HEK293 (cell line): ENCODE measurements around the gene MIA2.

ENCODE experiments used
- CTCF ChIA-PET: fragments of 350-600 bp; formaldehyde crosslinking; extraction: SDS; loops from one replicate; lab custom pipeline; 2021; ENCODE audit warnings: antibody characterized with exemption; lab: Yijun Ruan, JAX
- POLR2A ChIA-PET: fragments of 300-600 bp; formaldehyde crosslinking; extraction: SDS; loops from one replicate; lab custom pipeline; 2020; ENCODE audit warnings: antibody characterized with exemption, inconsistent platforms; lab: Yijun Ruan, JAX
- H3K27ac ChIP-seq: fragments of 200-500 bp; sonication (Bioruptor generic); 2 replicates; pipeline ENCODE4 v1.5.1; 2014; ENCODE audit warnings: low read depth, low read length, control low read depth, inconsistent platforms; ENCODE audit errors: extremely low read depth
- H3K36me3 ChIP-seq, 2 experiments: fragments of 200-500 bp in 1 of 2; sonication (Bioruptor generic) in 1 of 2; 1 replicate in 1 of 2; 2 replicates in 1 of 2; pipeline ENCODE4 v1.5.1; 2014 to 2017; ENCODE audit warnings: inconsistent platforms in 2 of 2, low read length in 2 of 2; ENCODE audit not compliant: control insufficient read depth in 2 of 2, insufficient read depth in 1 of 2
- H3K4me1 ChIP-seq: fragments of 200-500 bp; sonication (Bioruptor generic); 2 replicates; pipeline ENCODE4 v1.5.1; 2014; ENCODE audit warnings: mild to moderate bottlenecking, low read length, inconsistent platforms; ENCODE audit not compliant: control insufficient read depth, insufficient read depth
- H3K4me3 ChIP-seq: 2 replicates; pipeline ENCODE4 v1.5.1; 2011; ENCODE audit warnings: low read depth, mild to moderate bottlenecking, control low read depth, low read length, moderate library complexity
- H3K9me3 ChIP-seq: fragments of 200-500 bp; sonication (Bioruptor generic); 2 replicates; pipeline ENCODE4 v1.5.1; 2014; ENCODE audit warnings: low read depth, low read length, inconsistent platforms; ENCODE audit not compliant: control insufficient read depth, insufficient read depth
- BCL11B ChIP-seq: fragments of 450-650 bp; formaldehyde crosslinking; IDR thresholded peaks from 2 replicates; pipeline ENCODE4 v1.5.1; 2016; ENCODE audit warnings: low read depth, missing biosample characterization, missing genetic modification characterization
- KLF1 ChIP-seq: fragments of 450-650 bp; formaldehyde crosslinking; IDR thresholded peaks from 2 replicates; pipeline ENCODE4 v1.5.1; 2016; ENCODE audit warnings: missing biosample characterization, missing genetic modification characterization
- KLF16 ChIP-seq: fragments of 450-650 bp; formaldehyde crosslinking; IDR thresholded peaks from 2 replicates; pipeline ENCODE4 v1.5.1; 2017; ENCODE audit warnings: missing biosample characterization, missing genetic modification characterization
- KLF7 ChIP-seq: fragments of 450-650 bp; formaldehyde crosslinking; IDR thresholded peaks from 2 replicates; pipeline ENCODE4 v1.5.1; 2016; ENCODE audit warnings: missing biosample characterization, missing genetic modification characterization, borderline replicate concordance
- KLF9 ChIP-seq: fragments of 450-650 bp; formaldehyde crosslinking; IDR thresholded peaks from 2 replicates; pipeline ENCODE4 v1.5.1; 2016; ENCODE audit warnings: missing biosample characterization, missing genetic modification characterization, low read depth
- OVOL3 ChIP-seq: fragments of 450-650 bp; formaldehyde crosslinking; IDR thresholded peaks from 2 replicates; pipeline ENCODE4 v1.5.1; 2016; ENCODE audit warnings: missing biosample characterization, missing genetic modification characterization
- PRDM10 ChIP-seq: fragments of 450-650 bp; formaldehyde crosslinking; IDR thresholded peaks from 2 replicates; pipeline ENCODE4 v1.5.1; 2016; ENCODE audit warnings: missing biosample characterization, missing genetic modification characterization
- SP7 ChIP-seq: fragments of 450-650 bp; formaldehyde crosslinking; IDR thresholded peaks from 2 replicates; pipeline ENCODE4 v1.5.1; 2016; ENCODE audit warnings: missing biosample characterization, missing genetic modification characterization
- WT1 ChIP-seq: fragments of 450-650 bp; formaldehyde crosslinking; IDR thresholded peaks from 2 replicates; pipeline ENCODE4 v1.5.1; 2016; ENCODE audit warnings: missing biosample characterization, missing genetic modification characterization
- ZBTB21 ChIP-seq: fragments of 450-650 bp; formaldehyde crosslinking; IDR thresholded peaks from 2 replicates; pipeline ENCODE4 v1.5.1; 2017; ENCODE audit warnings: missing biosample characterization, missing genetic modification characterization
- ZBTB26 ChIP-seq: fragments of 450-650 bp; formaldehyde crosslinking; optimal IDR thresholded peaks from 2 replicates; pipeline ENCODE3; 2016; ENCODE audit warnings: missing biosample characterization, mild to moderate bottlenecking, missing genetic modification characterization
- ZFHX2 ChIP-seq: fragments of 450-650 bp; formaldehyde crosslinking; conservative IDR thresholded peaks from 2 replicates; pipeline ENCODE4 v1.5.1; 2016; ENCODE audit warnings: missing biosample characterization, missing genetic modification characterization
- ZNF169 ChIP-seq: fragments of 450-650 bp; formaldehyde crosslinking; IDR thresholded peaks from 2 replicates; pipeline ENCODE4 v1.5.1; 2016; ENCODE audit warnings: missing biosample characterization, missing genetic modification characterization
- ZNF366 ChIP-seq: fragments of 450-650 bp; formaldehyde crosslinking; conservative IDR thresholded peaks from 2 replicates; pipeline ENCODE4 v1.5.1; 2016; ENCODE audit warnings: missing biosample characterization, missing genetic modification characterization
- ZNF391 ChIP-seq: fragments of 450-650 bp; formaldehyde crosslinking; IDR thresholded peaks from 2 replicates; pipeline ENCODE4 v1.5.1; 2016; ENCODE audit warnings: low read depth, missing biosample characterization, missing genetic modification characterization, borderline replicate concordance
- ZNF660 ChIP-seq: fragments of 450-650 bp; IDR thresholded peaks from 2 replicates; pipeline ENCODE4 v1.5.1; 2018; ENCODE audit warnings: missing biosample characterization, mild to moderate bottlenecking, missing genetic modification characterization
- ZNF76 ChIP-seq: fragments of 450-650 bp; formaldehyde crosslinking; IDR thresholded peaks from 2 replicates; pipeline ENCODE4; 2016; ENCODE audit warnings: low read depth, missing biosample characterization, missing genetic modification characterization, borderline replicate concordance
- TF ChIP-seq, protein P1 (sequence below): fragments of 450-650 bp; formaldehyde crosslinking; IDR thresholded peaks from 2 replicates; pipeline ENCODE4 v1.5.1; 2016; ENCODE audit warnings: missing biosample characterization, missing genetic modification characterization
- TF ChIP-seq, protein P2 (sequence below): fragments of 450-650 bp; formaldehyde crosslinking; IDR thresholded peaks from 2 replicates; pipeline ENCODE4 v1.5.1; 2016; ENCODE audit warnings: missing biosample characterization, missing genetic modification characterization
- TF ChIP-seq, protein P3 (sequence below): fragments of 450-650 bp; formaldehyde crosslinking; IDR thresholded peaks from 2 replicates; pipeline ENCODE4 v1.5.1; 2016; ENCODE audit warnings: missing biosample characterization, missing genetic modification characterization
- TF ChIP-seq, protein P4 (sequence below): fragments of 450-650 bp; formaldehyde crosslinking; IDR thresholded peaks from 2 replicates; pipeline ENCODE4 v1.5.1; 2016; ENCODE audit warnings: missing biosample characterization, missing genetic modification characterization

MIA2 gene

DNA sequence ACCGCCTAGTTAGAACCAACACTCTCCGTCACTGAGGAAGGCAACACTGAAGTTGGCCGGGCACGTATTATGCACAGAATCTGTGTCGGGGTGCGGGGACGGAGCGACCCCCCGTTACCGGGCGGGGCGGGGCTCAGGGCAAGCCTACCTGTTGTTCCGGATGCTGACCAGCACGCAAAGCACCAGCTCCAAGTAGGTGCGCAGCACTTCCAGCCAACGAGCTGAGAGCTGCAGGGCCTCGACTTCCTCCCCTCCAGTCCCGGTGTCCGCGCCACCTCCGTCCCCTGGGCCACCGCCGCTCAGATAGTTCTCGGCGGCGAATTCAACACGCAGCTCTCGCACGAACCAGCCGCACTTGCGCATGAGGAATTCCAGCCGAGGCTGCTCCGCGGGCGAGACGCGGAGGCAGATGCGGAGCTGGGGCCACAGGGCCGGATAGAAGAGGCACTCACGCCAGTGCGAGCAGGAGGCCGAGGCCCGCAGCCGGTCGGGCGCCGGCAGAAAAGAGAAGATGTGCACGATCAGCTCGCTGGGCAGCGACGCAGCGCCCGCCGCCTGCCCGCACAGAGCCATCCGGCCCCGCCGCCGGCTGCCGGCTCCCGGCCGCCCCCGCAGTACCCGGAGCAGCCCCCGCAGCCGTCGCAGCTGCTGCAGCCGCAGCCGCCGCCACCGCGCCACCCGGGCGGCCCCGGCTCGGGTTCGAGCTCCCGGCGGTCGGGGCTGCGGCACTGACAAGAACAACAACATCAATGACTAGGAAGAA, 197.9 kb downstream of the MIA2 start (continued):
- TF ChIP-seq, protein P1, sequence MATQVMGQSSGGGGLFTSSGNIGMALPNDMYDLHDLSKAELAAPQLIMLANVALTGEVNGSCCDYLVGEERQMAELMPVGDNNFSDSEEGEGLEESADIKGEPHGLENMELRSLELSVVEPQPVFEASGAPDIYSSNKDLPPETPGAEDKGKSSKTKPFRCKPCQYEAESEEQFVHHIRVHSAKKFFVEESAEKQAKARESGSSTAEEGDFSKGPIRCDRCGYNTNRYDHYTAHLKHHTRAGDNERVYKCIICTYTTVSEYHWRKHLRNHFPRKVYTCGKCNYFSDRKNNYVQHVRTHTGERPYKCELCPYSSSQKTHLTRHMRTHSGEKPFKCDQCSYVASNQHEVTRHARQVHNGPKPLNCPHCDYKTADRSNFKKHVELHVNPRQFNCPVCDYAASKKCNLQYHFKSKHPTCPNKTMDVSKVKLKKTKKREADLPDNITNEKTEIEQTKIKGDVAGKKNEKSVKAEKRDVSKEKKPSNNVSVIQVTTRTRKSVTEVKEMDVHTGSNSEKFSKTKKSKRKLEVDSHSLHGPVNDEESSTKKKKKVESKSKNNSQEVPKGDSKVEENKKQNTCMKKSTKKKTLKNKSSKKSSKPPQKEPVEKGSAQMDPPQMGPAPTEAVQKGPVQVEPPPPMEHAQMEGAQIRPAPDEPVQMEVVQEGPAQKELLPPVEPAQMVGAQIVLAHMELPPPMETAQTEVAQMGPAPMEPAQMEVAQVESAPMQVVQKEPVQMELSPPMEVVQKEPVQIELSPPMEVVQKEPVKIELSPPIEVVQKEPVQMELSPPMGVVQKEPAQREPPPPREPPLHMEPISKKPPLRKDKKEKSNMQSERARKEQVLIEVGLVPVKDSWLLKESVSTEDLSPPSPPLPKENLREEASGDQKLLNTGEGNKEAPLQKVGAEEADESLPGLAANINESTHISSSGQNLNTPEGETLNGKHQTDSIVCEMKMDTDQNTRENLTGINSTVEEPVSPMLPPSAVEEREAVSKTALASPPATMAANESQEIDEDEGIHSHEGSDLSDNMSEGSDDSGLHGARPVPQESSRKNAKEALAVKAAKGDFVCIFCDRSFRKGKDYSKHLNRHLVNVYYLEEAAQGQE (tag by site-specific recombination), result peak; percentile 63; the same call in 1 of the 2 replicates
- TF ChIP-seq, all 188 proteins: peak for 12

GRCh38 chr14:39432179-39432618, 198.5 kb downstream of the MIA2 start, which contains the start of gene FBXO33:
Gene FBXO33, minus strand, starts transcription at chr14:39432433. Its CDS starts 271 bp downstream, at chr14:39432162.
- Histone ChIP-seq H3K36me3 (no peaks in the 10 kb centered on the region), H3K27ac (peak within 1 kb of the TSS; percentile 100), H3K4me3 (peak within 1 kb of the TSS; percentile 87), H3K4me1 (peaks cover 4% of the 10 kb centered on the region; the same call in 1 of the 2 replicates), H3K9me3 (no peaks in the 10 kb centered on the region)
- CTCF ChIA-PET, result no interaction called here
- POLR2A ChIA-PET, result interaction anchor here (0.5 to 3.1 kb wide), 9 partner anchors 9 to 378 kb away, joined by 3 to 24 read pairs (median 9); partner anchors contain the start of genes GEMIN2, PNN, SEC23A and TRAPPC6B
- peak; percentile 65 for TF ChIP-seq SP7 (tag by site-specific recombination)
- TF ChIP-seq ZNF169 (tag by site-specific recombination), result no peak
- peak; percentile 41; the same call in 1 of the 2 replicates for TF ChIP-seq ZNF391 (tag by site-specific recombination)
- 0 out of 2 replicates have a peak, but pooled peaks have one; percentile 16 for TF ChIP-seq ZFHX2
- TF ChIP-seq KLF1, result peak; percentile 27
- TF ChIP-seq, protein P2, sequence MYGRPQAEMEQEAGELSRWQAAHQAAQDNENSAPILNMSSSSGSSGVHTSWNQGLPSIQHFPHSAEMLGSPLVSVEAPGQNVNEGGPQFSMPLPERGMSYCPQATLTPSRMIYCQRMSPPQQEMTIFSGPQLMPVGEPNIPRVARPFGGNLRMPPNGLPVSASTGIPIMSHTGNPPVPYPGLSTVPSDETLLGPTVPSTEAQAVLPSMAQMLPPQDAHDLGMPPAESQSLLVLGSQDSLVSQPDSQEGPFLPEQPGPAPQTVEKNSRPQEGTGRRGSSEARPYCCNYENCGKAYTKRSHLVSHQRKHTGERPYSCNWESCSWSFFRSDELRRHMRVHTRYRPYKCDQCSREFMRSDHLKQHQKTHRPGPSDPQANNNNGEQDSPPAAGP (tag by site-specific recombination), result peak; percentile 74
- TF ChIP-seq WT1 (tag by site-specific recombination), result peak; percentile 25; the same call in 1 of the 2 replicates
- peak; percentile 73 for TF ChIP-seq KLF16 (tag by site-specific recombination)
- peak; percentile 75; the same call in 1 of the 2 replicates for TF ChIP-seq ZNF76 (tag by site-specific recombination)
- TF ChIP-seq ZBTB26 (tag by site-specific recombination), result peak; percentile 63
- TF ChIP-seq, protein P3, sequence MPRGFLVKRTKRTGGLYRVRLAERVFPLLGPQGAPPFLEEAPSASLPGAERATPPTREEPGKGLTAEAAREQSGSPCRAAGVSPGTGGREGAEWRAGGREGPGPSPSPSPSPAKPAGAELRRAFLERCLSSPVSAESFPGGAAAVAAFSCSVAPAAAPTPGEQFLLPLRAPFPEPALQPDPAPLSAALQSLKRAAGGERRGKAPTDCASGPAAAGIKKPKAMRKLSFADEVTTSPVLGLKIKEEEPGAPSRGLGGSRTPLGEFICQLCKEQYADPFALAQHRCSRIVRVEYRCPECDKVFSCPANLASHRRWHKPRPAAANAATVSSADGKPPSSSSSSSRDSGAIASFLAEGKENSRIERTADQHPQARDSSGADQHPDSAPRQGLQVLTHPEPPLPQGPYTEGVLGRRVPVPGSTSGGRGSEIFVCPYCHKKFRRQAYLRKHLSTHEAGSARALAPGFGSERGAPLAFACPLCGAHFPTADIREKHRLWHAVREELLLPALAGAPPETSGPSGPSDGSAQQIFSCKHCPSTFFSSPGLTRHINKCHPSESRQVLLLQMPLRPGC (tag by site-specific recombination), result 0 out of 2 replicates have a peak, but pooled peaks have one; percentile 25
- 0 out of 2 replicates have a peak, but pooled peaks have one; percentile 24 for TF ChIP-seq KLF7
- TF ChIP-seq, protein P4, sequence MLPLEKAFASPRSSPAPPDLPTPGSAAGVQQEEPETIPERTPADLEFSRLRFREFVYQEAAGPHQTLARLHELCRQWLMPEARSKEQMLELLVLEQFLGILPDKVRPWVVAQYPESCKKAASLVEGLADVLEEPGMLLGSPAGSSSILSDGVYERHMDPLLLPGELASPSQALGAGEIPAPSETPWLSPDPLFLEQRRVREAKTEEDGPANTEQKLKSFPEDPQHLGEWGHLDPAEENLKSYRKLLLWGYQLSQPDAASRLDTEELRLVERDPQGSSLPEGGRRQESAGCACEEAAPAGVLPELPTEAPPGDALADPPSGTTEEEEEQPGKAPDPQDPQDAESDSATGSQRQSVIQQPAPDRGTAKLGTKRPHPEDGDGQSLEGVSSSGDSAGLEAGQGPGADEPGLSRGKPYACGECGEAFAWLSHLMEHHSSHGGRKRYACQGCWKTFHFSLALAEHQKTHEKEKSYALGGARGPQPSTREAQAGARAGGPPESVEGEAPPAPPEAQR, result no peak
- TF ChIP-seq PRDM10, result peak; percentile 100
- TF ChIP-seq KLF9 (tag by site-specific recombination), result peak; percentile 84
- peak; percentile 19; the same call in 1 of the 2 replicates for TF ChIP-seq ZNF660 (tag by site-specific recombination)
- TF ChIP-seq ZBTB21 (tag by site-specific recombination), result peak; percentile 71
- TF ChIP-seq BCL11B (tag by site-specific recombination), result no peak
- no peak for TF ChIP-seq OVOL3 (tag by site-specific recombination)
- TF ChIP-seq ZNF366 (tag by site-specific recombination), result peak; percentile 87
